Liver (tissue), 9 donors: ENCODE data around the gene AZGP1. TPM values are rescaled to one million over a fixed set of nuclear protein-coding genes. Genes with fewer than 3 reads are reported as not detected.
A peak's percentile ranks its signal among the peaks of the same experiment; 100 is the strongest.

Experiments used
- DNase-seq: peaks from one replicate; pipeline ENCODE4 v3.0.0-alpha.2; 2017; ENCODE audit warnings: low spot score
- H3K27ac ChIP-seq, 2 donors: one replicate each; pipeline ENCODE4 v1.7.0; 2013; ENCODE audit warnings: inconsistent platforms in 2 of 2, low read length in 2 of 2, control low read depth in 1 of 2, low read depth in 1 of 2, mild to moderate bottlenecking in 1 of 2
- H3K27me3 ChIP-seq, 4 donors: one replicate each; pipeline versions ENCODE4 v1.6.1 to v1.7.0; 2013; ENCODE audit warnings: low read length in 3 of 4, inconsistent platforms in 1 of 4, mild to moderate bottlenecking in 1 of 4, moderate library complexity in 1 of 4; ENCODE audit not compliant: control insufficient read depth in 4 of 4, insufficient read depth in 4 of 4
- H3K36me3 ChIP-seq, 4 donors: one replicate each; pipeline versions ENCODE4 v1.6.1 to v1.7.0; 2013; ENCODE audit warnings: low read length in 3 of 4, mild to moderate bottlenecking in 3 of 4, low read depth in 1 of 4, moderate library complexity in 1 of 4; ENCODE audit not compliant: control insufficient read depth in 4 of 4, insufficient read depth in 3 of 4
- H3K4me1 ChIP-seq, 4 donors: one replicate each; pipeline versions ENCODE4 v1.6.1 to v1.7.0; 2013; ENCODE audit warnings: low read length in 3 of 4, mild to moderate bottlenecking in 3 of 4, moderate library complexity in 1 of 4; ENCODE audit not compliant: control insufficient read depth in 4 of 4, insufficient read depth in 4 of 4
- H3K4me3 ChIP-seq, 3 donors: one replicate each; pipeline versions ENCODE4 v1.6.1 to v1.7.0; 2013; ENCODE audit warnings: low read length in 3 of 3, control low read depth in 1 of 3, low read depth in 1 of 3, mild to moderate bottlenecking in 1 of 3
- H3K9ac ChIP-seq, 2 donors: one replicate each; pipeline ENCODE4 v1.7.0; 2013; ENCODE audit warnings: low read length in 2 of 2, mild to moderate bottlenecking in 2 of 2, moderate library complexity in 2 of 2, control low read depth in 1 of 2, low read depth in 1 of 2
- H3K9me3 ChIP-seq, 4 donors: one replicate each; pipeline versions ENCODE4 v1.6.1 to v1.7.0; 2013; ENCODE audit warnings: low read length in 3 of 4; ENCODE audit not compliant: control insufficient read depth in 4 of 4
- ATF3 ChIP-seq: IDR thresholded peaks from 2 replicates; pipeline ENCODE4 v1.6.1; 2016; ENCODE audit warnings: antibody characterized with exemption
- CTCF ChIP-seq: fragments of 150-350 bp; IDR thresholded peaks from 2 replicates; pipeline ENCODE4 v1.5.1; 2017; ENCODE audit warnings: improper control_type of control experiment, low read depth, low read length; ENCODE audit not compliant: missing input control
- EGR1 ChIP-seq, 2 donors: IDR thresholded peaks; 2 replicates each; pipeline ENCODE4 v1.6.1; 2016 to 2018; ENCODE audit warnings: antibody characterized with exemption in 2 of 2, low read depth in 2 of 2
- FOXA1 ChIP-seq: IDR thresholded peaks from 2 replicates; pipeline ENCODE4 v1.6.1; 2016; ENCODE audit warnings: antibody characterized with exemption
- FOXA2 ChIP-seq: IDR thresholded peaks from 2 replicates; pipeline ENCODE4 v1.6.1; 2016; ENCODE audit warnings: antibody characterized with exemption
- GABPA ChIP-seq, 2 donors: IDR thresholded peaks in 1 of 2; conservative IDR thresholded peaks in 1 of 2; 2 replicates each; pipeline ENCODE4 v1.6.1; 2016; ENCODE audit warnings: antibody characterized with exemption in 2 of 2, mild to moderate bottlenecking in 1 of 2, moderate library complexity in 1 of 2
- HNF4A ChIP-seq, 2 donors: conservative IDR thresholded peaks; 2 replicates each; pipeline ENCODE4 v1.6.1; 2016; ENCODE audit warnings: antibody characterized with exemption in 2 of 2, mild to moderate bottlenecking in 2 of 2
- HNF4G ChIP-seq: IDR thresholded peaks from 2 replicates; pipeline ENCODE4 v1.6.1; 2016; ENCODE audit warnings: antibody characterized with exemption
- JUND ChIP-seq, 2 donors: IDR thresholded peaks; 2 replicates each; pipeline ENCODE4 v1.6.1; 2016; ENCODE audit warnings: antibody characterized with exemption in 2 of 2
- MAX ChIP-seq: IDR thresholded peaks from 2 replicates; pipeline ENCODE4 v1.6.1; 2016; ENCODE audit warnings: antibody characterized with exemption
- NR2F2 ChIP-seq: IDR thresholded peaks from 2 replicates; pipeline ENCODE4 v1.6.1; 2016; ENCODE audit warnings: antibody characterized with exemption
- RAD21 ChIP-seq, 2 donors: IDR thresholded peaks; 2 replicates each; pipeline ENCODE4 v1.6.1; 2016; ENCODE audit warnings: antibody characterized with exemption in 2 of 2, mild to moderate bottlenecking in 2 of 2
- REST ChIP-seq: IDR thresholded peaks from 2 replicates; pipeline ENCODE4 v1.6.1; 2016; ENCODE audit warnings: antibody characterized with exemption, mild to moderate bottlenecking
- RXRA ChIP-seq, 2 donors: IDR thresholded peaks; 2 replicates each; pipeline ENCODE4 v1.6.1; 2017 to 2018; ENCODE audit warnings: antibody characterized with exemption in 2 of 2, mild to moderate bottlenecking in 1 of 2
- SP1 ChIP-seq: IDR thresholded peaks from 2 replicates; pipeline ENCODE4 v1.6.1; 2018; ENCODE audit warnings: antibody characterized with exemption, mild to moderate bottlenecking
- TAF1 ChIP-seq: conservative IDR thresholded peaks from 2 replicates; pipeline ENCODE4 v1.6.1; 2016; ENCODE audit warnings: antibody characterized with exemption, mild to moderate bottlenecking
- YY1 ChIP-seq: IDR thresholded peaks from 2 replicates; pipeline ENCODE4 v1.6.1; 2016; ENCODE audit warnings: antibody characterized with exemption, mild to moderate bottlenecking
- ZBTB33 ChIP-seq: IDR thresholded peaks from 2 replicates; pipeline ENCODE4 v1.6.1; 2016; ENCODE audit warnings: antibody characterized with exemption
- WGBS: extraction: QIAGEN DNeasy Blood & Tissue Kit; methylation state at CpG from one replicate; pipeline ENCODE4 v1.1.7; 2013; 5-methylcytosine and 5-hydroxymethylcytosine counted together
- polyA plus RNA-seq, 2 donors: library from polyadenylated mRNA; stranded (reverse) in 1 of 2; unstranded in 1 of 2; fragments of 200-250 nt in 1 of 2; fragments of >200 nt in 1 of 2; fragmentation: Nextera tagmentation in 1 of 2; extraction: Ambion mirVana in 1 of 2; gene quantifications; one replicate each; pipeline versions ENCODE4 v1.2.1 to v1.2.3, GENCODE V29; 2013 to 2015
- total RNA-seq, 2 donors: library from RNA; depleted of rRNA; stranded (reverse); fragments of >200 nt; gene quantifications; one replicate each; pipeline ENCODE4 v1.2.3, GENCODE V29; 2014
- donor health status: healthy.
- donor health status: healthy.
- donor health status: healthy.
- donor health status: healthy.
- donor health status: healthy.

AZGP1 gene
- total and polyA plus RNA-seq, 4 donors = 99.5 to 2,721 (median 1,150) TPM

- 16% methylated on average over 14 of the region's 14 CpGs for WGBS
- Histone ChIP-seq H3K4me3 (no peak overlapping the region), H3K9ac (peak overlapping the region; percentile 27 to 74), H3K27me3 (no peaks in the 10 kb centered on the region), H3K4me1 (peaks cover 12 to 72% (median 53%) of the 10 kb centered on the region in 4 donors), H3K36me3 (no peaks in the 10 kb centered on the region), H3K27ac (peak overlapping the region; percentile 84 to 87), H3K9me3 (no peaks in the 10 kb centered on the region)
- TF ChIP-seq NR2F2 (peak; percentile 97), TAF1 (peak; percentile 30), RAD21 (IDR thresholded peaks at IDR 0.05) (peak; percentile 51 to 70), REST (peak; percentile 89), HNF4A (conservative IDR thresholded peaks at IDR 0.05) (peak; percentile 98 to 99), YY1 (peak; percentile 91), FOXA1 (peak; percentile 100), SP1 (peak; percentile 100), EGR1 (IDR thresholded peaks at IDR 0.05; ENCODE audit: low read depth in 2 of 2) (peak; percentile 69 to 87), CTCF (no peak), HNF4G (peak; percentile 98), FOXA2 (peak; percentile 100), GABPA (IDR thresholded peaks at IDR 0.05 in 1 of 2, conservative IDR thresholded peaks at IDR 0.05 in 1 of 2) (peak; percentile 23 to 76), MAX (peak; percentile 98), ZBTB33 (peak; percentile 95), ATF3 (peak; percentile 74), RXRA (IDR thresholded peaks at IDR 0.05) (peak; percentile 98 to 99), JUND (IDR thresholded peaks at IDR 0.05) (peak; percentile 93 to 96)
- DNase-seq = peak; percentile 71
Observed at GRCh38 chr7:100003711-100004661, 28.2 kb upstream of the AZGP1 start.
